NT2/D1 (cell line): ENCODE data around the gene SLC8B1.

ENCODE experiments used
- DNase-seq: peaks from one replicate; pipeline ENCODE4 v3.0.0-alpha.2; 2011; ENCODE audit warnings: low read depth, low spot score
- H3K27me3 ChIP-seq: 2 replicates; pipeline ENCODE4 v1.6.0; 2011; ENCODE audit warnings: mild to moderate bottlenecking; ENCODE audit not compliant: insufficient read length, insufficient read depth
- H3K36me3 ChIP-seq: 2 replicates; pipeline ENCODE4 v1.6.1; 2011; ENCODE audit warnings: mild to moderate bottlenecking, low read length, mixed read lengths; ENCODE audit not compliant: insufficient read depth, insufficient read length
- H3K4me1 ChIP-seq: 2 replicates; pipeline ENCODE4 v1.5.1; 2011; ENCODE audit not compliant: insufficient read depth, insufficient read length
- H3K4me3 ChIP-seq: 2 replicates; pipeline ENCODE4 v1.5.1; 2011; ENCODE audit warnings: low read depth; ENCODE audit not compliant: insufficient read length
- H3K9ac ChIP-seq: 2 replicates; pipeline ENCODE4 v1.6.0; 2011; ENCODE audit warnings: low read depth; ENCODE audit not compliant: insufficient read length
- H3K9me3 ChIP-seq: 2 replicates; pipeline ENCODE4 v1.5.1; 2011; ENCODE audit warnings: mild to moderate bottlenecking, low read length; ENCODE audit not compliant: insufficient read depth
- SUZ12 ChIP-seq: IDR thresholded peaks from 2 replicates; pipeline ENCODE4 v1.6.1; 2011; ENCODE audit not compliant: insufficient read length, insufficient read depth; ENCODE audit errors: extremely low read depth
- YY1 ChIP-seq: IDR thresholded peaks from 2 replicates; pipeline ENCODE4 v1.6.1; 2011; ENCODE audit not compliant: insufficient read length, insufficient read depth
- ZNF274 ChIP-seq: IDR thresholded peaks from 2 replicates; pipeline ENCODE4 v1.6.1; 2011; ENCODE audit warnings: mild to moderate bottlenecking, low read depth, low read length

SLC8B1 gene

DNA sequence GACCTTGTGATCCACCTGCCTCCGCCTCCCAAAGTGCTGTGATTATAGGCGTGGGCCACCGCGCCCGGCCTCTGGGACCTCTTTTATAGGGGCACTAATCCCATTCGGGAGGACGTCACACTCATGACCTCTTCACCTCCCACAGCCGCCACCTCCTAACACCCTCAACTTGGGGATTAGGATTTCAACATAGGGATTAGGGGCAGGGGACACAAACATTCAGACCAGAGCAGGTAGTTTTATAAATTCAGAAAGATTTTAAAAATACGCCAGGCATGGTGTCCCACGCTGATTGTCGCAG, 64.2 kb downstream of the SLC8B1 start:
- H3K36me3 ChIP-seq, result peaks cover 71% of the 10 kb centered on the region
- no peak for DNase-seq
- no peaks in the 10 kb centered on the region for H3K27me3 ChIP-seq

GRCh38 chr12:113269257-113269943, 65.5 kb downstream of the SLC8B1 start:
- TF ChIP-seq SUZ12, result no peak
- TF ChIP-seq YY1, result no peak
- TF ChIP-seq ZNF274, result no peak
- DNase-seq, result no peak
- H3K4me1 ChIP-seq, result peaks cover 15% of the 10 kb centered on the region
- H3K9me3 ChIP-seq, result no peaks in the 10 kb centered on the region
- H3K4me3 ChIP-seq, result no peak overlapping the region
- no peaks in the 10 kb centered on the region for H3K27me3 ChIP-seq
- peaks cover 71% of the 10 kb centered on the region for H3K36me3 ChIP-seq
- H3K9ac ChIP-seq, result no peak overlapping the region

More for the DNA sequence above, 64.2 kb downstream of the SLC8B1 start:
- H3K9me3 ChIP-seq, result no peaks in the 10 kb centered on the region
- H3K4me3 ChIP-seq, result no peak overlapping the region
- H3K4me1 ChIP-seq, result peaks cover 15% of the 10 kb centered on the region
- no peak overlapping the region for H3K9ac ChIP-seq
- no peak for TF ChIP-seq ZNF274
- TF ChIP-seq YY1, result no peak
- no peak for TF ChIP-seq SUZ12

- no peak for DNase-seq
- H3K4me1 ChIP-seq, result peaks cover 15% of the 10 kb centered on the region
- H3K36me3 ChIP-seq, result peaks cover 71% of the 10 kb centered on the region
These were observed 66.3 kb downstream of the SLC8B1 start for GRCh38 chr12:113268621-113269020.

GRCh38 chr12:113268136-113268535, 66.8 kb downstream of the SLC8B1 start:
- Histone ChIP-seq H3K36me3 (peaks cover 71% of the 10 kb centered on the region), H3K4me3 (no peak overlapping the region)

More at GRCh38 chr12:113268621-113269020, 66.3 kb downstream of the SLC8B1 start:
- TF ChIP-seq ZNF274 (no peak), YY1 (no peak), SUZ12 (no peak)
- H3K4me3 ChIP-seq, result no peak overlapping the region
- H3K9me3 ChIP-seq, result no peaks in the 10 kb centered on the region
- H3K27me3 ChIP-seq, result no peaks in the 10 kb centered on the region
- no peak overlapping the region for H3K9ac ChIP-seq

GRCh38 chr12:113267621-113268020, 67.3 kb downstream of the SLC8B1 start:
- Histone ChIP-seq H3K4me3 (no peak overlapping the region), H3K36me3 (peaks cover 69% of the 10 kb centered on the region), H3K9ac (no peak overlapping the region), H3K4me1 (peaks cover 11% of the 10 kb centered on the region), H3K27me3 (no peaks in the 10 kb centered on the region), H3K9me3 (no peaks in the 10 kb centered on the region)
- TF ChIP-seq YY1 (no peak), SUZ12 (no peak), ZNF274 (no peak)
- no peak for DNase-seq

More at GRCh38 chr12:113268136-113268535, 66.8 kb downstream of the SLC8B1 start:
- no peaks in the 10 kb centered on the region for H3K9me3 ChIP-seq
- TF ChIP-seq SUZ12 (no peak), YY1 (no peak), ZNF274 (no peak)
- DNase-seq, result no peak
- peaks cover 15% of the 10 kb centered on the region for H3K4me1 ChIP-seq
- H3K9ac ChIP-seq, result no peak overlapping the region
- H3K27me3 ChIP-seq, result no peaks in the 10 kb centered on the region

DNA sequence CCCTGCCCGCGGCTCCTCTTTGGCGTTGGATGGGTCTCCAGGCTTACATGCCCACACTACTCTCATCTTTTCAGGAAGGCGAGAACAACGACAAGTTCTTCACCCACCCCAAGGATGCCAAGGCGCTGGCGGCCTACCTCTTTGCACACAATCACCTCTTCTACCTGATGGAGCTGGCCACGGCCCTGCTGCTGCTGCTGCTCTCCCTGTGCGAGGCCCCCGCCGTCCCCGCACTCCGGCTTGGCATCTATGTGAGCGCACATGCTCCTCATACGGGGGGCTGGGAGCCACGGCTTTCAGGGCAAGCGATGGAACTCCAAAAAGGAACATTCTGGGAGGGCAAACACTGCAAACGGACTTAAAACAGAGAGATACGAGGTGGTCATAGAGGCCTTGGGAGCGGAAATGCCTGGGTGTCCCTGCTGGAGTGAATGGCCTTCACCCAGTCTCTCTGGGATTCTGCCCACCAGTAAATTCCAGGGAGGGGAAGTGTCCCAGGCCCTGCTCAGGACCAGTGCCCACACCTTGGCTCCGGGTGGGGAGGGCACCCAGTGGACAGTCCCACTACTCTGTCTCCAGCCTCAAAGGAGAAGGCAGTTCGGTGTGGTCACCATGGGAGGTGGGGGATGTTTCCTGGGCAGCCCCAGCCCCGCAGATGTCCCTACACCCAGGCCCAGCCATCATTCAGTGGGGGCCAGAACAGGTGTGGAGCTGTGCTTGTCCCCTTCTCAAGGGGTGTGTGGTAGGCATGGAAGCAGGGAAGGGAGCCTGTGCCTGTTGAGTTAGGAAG, 68.6 kb downstream of the SLC8B1 start:
- TF ChIP-seq SUZ12 (no peak), YY1 (no peak), ZNF274 (no peak)
- H3K36me3 ChIP-seq, result peaks cover 79% of the 10 kb centered on the region

DNA sequence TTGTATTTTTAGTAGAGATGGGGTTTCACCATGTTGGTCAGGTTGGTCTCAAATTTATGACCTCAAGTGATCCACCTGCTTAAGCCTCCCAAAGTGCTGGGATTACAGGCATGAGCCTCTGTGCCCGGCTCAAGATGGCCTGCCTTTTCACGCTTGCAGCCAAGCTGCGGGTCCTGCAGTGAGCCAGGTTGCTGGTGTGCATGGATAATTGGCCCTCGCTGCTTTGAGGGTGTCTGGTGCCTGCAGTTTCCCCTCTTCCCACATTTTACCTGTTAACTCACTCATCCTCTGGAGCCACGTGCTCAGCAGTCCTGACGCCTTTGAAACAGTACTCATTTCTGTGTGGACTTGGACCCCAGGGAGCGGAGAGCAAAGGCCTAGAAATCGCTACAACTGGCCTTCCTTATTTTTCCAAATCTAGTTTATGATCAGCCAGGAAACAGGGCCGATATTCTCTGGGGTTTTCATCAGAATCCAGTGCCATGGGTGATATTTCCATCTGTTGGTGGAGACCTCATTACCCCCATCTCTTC, 71.4 kb downstream of the SLC8B1 start:
- TF ChIP-seq ZNF274 (no peak), SUZ12 (no peak), YY1 (no peak)
- Histone ChIP-seq H3K27me3 (no peaks in the 10 kb centered on the region), H3K4me3 (no peak overlapping the region), H3K9me3 (no peaks in the 10 kb centered on the region), H3K9ac (no peak overlapping the region), H3K36me3 (peaks cover 63% of the 10 kb centered on the region), H3K4me1 (no peaks in the 10 kb centered on the region)
- no peak for DNase-seq

More for the DNA sequence above, 68.6 kb downstream of the SLC8B1 start:
- Histone ChIP-seq H3K4me1 (peaks cover 2% of the 10 kb centered on the region), H3K9ac (no peak overlapping the region), H3K9me3 (no peaks in the 10 kb centered on the region), H3K27me3 (no peaks in the 10 kb centered on the region), H3K4me3 (no peak overlapping the region)
- DNase-seq, result no peak
